Epithelial cell of proximal tubule (primary cell): ENCODE data around the gene CAMK2G. TPM values are rescaled to one million over a fixed set of nuclear protein-coding genes. Genes with fewer than 3 reads are reported as not detected.

Source experiments
- DNase-seq: peaks from one replicate; pipeline ENCODE4 v3.0.0-alpha.2; 2011; ENCODE audit warnings: low read depth
- H3K4me3 ChIP-seq: 2 replicates; pipeline ENCODE4 v1.5.1; 2011; ENCODE audit warnings: low read depth, mild to moderate bottlenecking, low read length
- total RNA-seq: library from RNA; depleted of rRNA; stranded (reverse); fragments of >200 nt; gene quantifications from 2 replicates; pipeline ENCODE4 v1.2.3, GENCODE V29; 2015
- TF ChIP-seq, protein P1 (sequence below): conservative IDR thresholded peaks from 2 replicates; pipeline ENCODE4 v1.5.1; 2012; ENCODE audit warnings: low read depth, mild to moderate bottlenecking, low read length

The CAMK2G gene
- total RNA-seq, 1 donor from 2014 or later: 15.2 TPM

DNA sequence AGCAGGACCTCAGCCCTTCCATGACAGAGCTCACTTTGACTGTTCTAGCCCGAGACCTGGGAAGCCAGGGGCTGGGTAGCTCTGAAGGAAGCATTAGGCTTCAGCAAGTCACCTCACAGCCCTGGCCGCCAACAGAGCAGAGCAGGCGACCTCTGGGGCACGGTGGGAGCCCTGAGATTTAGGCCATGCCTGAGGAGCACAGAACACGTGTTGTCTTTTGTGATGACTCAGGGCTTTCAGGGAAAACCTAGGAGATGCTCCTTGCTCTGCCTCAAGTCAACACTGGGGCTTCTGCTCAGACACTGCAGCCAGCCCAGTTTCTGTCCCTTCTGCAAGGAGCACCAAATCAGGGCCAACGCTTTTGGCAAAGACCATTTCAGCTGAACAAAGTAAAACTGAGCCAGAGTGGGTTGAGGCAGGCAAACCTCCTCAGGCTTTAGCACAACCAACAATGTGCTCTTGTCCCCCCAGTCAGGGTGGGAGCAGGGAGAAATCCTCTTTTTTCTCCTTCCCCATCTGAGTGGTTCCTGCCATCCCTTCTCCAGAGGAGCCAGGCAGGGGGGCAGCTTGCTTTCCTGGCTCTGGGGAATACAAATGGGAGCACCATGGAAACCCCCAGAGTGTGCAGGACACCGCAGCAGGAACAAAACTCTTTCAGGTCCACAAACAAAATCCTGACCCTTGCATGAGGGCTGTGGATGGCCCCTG, 14.4 kb downstream of the CAMK2G start:
- no peak overlapping the region for H3K4me3 ChIP-seq
- TF ChIP-seq, protein P1, sequence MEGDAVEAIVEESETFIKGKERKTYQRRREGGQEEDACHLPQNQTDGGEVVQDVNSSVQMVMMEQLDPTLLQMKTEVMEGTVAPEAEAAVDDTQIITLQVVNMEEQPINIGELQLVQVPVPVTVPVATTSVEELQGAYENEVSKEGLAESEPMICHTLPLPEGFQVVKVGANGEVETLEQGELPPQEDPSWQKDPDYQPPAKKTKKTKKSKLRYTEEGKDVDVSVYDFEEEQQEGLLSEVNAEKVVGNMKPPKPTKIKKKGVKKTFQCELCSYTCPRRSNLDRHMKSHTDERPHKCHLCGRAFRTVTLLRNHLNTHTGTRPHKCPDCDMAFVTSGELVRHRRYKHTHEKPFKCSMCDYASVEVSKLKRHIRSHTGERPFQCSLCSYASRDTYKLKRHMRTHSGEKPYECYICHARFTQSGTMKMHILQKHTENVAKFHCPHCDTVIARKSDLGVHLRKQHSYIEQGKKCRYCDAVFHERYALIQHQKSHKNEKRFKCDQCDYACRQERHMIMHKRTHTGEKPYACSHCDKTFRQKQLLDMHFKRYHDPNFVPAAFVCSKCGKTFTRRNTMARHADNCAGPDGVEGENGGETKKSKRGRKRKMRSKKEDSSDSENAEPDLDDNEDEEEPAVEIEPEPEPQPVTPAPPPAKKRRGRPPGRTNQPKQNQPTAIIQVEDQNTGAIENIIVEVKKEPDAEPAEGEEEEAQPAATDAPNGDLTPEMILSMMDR: no peak
- DNase-seq: no peak

DNA sequence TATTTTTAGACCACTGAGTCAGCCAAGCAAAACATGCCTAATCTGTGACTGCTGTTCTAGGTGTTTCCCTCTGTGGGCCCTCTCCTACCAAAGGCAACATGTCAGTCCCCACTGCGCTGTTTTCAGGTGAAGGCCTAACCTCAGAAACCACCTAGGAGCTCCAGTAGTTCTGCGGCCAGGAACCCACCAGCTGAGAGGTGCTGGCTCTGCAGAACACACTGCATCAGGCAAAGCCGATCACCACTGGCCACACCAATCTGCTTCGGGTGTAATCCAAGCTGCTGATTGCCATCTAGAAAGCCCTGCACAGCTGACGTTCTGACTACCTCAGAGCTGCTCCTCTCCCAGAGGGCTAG, 14.9 kb downstream of the CAMK2G start:
- no peak overlapping the region for H3K4me3 ChIP-seq
- TF ChIP-seq, protein P1: no peak
- no peak for DNase-seq

DNA sequence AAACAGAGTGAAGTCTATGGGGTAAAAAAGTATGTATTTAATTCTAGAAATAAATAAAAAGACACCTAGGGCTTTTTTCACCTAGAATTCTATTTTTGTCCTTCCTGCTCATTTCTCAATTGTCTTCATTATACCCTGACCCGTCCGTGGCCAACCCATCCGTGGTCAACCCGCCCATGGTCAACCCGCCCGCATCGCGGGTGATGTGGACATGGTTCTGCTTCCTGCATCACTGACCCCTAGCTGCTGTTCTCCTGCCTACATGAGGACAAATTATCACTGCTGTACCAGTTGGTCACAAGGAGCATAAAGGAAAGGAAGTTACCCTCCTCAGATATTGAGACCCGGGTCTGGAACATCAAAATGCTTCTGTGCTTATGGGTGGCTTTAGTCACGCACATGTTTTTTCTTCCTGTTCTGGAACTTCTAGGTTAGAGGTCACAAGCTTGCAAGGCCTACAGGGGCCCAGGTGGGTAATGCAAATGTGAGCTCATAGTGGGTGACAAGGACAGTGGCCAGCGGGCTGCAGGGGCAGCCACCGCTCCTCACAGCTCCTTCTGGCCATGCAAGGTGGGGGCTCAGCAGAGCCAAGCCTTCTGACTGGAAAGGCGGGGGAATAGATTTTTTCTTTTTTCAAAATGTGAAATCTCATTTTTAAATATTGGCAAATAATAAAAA, 15.5 kb downstream of the CAMK2G start:
- TF ChIP-seq, protein P1: no peak
- no peak overlapping the region for H3K4me3 ChIP-seq
- no peak for DNase-seq

DNA sequence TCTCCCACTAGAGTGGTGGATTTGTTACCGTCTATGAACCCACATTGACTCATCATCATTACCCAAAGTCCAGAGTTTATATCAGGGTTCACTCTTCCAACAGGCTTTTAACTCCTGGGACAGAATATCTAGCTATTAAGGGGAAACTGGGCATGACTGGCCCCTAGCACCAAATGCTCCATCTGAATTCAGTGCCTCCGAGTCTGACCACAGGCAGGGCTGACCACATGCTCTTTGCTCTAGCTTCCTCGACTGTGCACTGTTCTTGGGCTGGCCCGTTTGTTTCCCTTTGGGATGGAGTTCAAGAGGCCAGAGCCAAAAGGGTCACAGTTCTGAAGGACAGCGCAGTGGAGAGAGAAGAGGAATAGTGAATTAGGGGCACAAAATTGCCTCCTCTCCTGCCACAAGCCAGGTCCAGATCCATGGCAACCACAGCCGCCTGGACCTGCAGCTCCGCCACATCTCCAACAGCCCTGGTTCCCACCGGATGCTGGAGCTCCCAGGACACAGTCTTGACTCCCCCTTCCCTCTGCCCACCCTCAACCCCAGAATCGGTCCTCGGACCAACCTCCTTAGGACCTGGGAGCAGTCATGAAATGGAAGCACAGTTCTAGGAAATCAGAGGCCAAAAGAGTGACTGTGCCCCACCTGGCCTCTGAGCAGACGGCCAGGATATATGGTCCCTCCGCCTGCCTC, 16.2 kb downstream of the CAMK2G start:
- DNase-seq: no peak
- no peak overlapping the region for H3K4me3 ChIP-seq
- TF ChIP-seq, protein P1: no peak

DNA sequence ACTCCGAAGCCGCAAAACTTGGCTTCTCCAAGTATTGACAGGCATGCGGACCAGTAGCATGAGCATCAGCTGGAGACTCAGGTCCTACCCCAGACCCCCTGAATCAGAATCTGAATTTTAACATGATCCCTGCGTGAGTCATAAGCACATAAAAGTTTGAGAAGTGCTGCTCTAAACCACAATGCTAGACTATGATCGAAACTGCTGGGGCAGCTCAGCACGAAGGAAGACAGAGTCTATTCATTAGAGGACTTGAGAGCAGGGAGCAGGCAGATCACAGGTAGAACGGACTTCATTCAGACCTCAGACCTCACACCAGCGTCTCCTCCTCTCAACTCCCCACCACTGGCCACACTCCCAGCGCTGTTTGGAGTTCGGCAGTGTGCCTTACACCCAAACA, 16.9 kb downstream of the CAMK2G start:
- DNase-seq: no peak
- no peak overlapping the region for H3K4me3 ChIP-seq
- TF ChIP-seq, protein P1: no peak

DNA sequence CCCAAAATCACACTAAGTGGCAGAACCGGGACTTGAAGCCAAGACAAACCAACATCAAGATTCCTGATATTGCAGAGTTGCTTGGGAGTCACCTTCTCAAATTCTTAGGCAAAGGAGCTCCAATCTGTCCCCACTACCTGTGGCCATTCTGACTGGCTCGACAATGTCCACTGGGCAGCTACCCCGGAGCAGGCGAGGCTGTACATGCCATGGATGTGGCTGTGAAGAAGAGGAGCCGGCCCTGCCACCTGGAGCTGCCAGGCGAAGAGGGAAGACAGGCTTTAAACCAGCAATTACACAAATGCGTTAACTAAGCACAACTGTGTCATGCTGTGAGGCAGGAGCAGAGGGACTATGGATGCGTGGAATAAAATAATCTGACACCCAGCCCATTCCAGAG, 18.1 kb downstream of the CAMK2G start:
- TF ChIP-seq, protein P1: no peak
- no peak for DNase-seq
- no peak overlapping the region for H3K4me3 ChIP-seq
